Dedifferentiated amniotic fluid mesenchymal stem cell (primary cell): ENCODE results near the gene MRGPRD.

Experiments used
- DNase-seq: peaks from one replicate; pipeline ENCODE4 v3.0.0-alpha.2; 2016; ENCODE audit errors: extremely low spot score

The MRGPRD gene, protein sequence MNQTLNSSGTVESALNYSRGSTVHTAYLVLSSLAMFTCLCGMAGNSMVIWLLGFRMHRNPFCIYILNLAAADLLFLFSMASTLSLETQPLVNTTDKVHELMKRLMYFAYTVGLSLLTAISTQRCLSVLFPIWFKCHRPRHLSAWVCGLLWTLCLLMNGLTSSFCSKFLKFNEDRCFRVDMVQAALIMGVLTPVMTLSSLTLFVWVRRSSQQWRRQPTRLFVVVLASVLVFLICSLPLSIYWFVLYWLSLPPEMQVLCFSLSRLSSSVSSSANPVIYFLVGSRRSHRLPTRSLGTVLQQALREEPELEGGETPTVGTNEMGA

DNA sequence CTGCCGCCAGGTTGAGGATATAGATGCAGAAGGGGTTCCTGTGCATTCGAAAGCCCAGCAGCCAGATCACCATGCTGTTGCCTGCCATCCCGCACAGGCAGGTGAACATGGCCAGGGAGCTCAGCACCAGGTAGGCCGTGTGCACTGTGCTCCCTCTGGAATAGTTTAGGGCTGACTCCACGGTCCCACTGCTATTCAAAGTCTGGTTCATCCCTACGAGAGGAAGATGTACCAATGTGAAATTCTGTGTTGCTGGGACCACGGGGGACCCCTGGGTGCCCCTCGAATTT, at the start of gene MRGPRD:
Gene MRGPRD (minus strand): TSS at position 211 of the 290 bp plus-strand sequence. CDS start 0 bp downstream, at position 211.
- DNase-seq = no peak

DNA sequence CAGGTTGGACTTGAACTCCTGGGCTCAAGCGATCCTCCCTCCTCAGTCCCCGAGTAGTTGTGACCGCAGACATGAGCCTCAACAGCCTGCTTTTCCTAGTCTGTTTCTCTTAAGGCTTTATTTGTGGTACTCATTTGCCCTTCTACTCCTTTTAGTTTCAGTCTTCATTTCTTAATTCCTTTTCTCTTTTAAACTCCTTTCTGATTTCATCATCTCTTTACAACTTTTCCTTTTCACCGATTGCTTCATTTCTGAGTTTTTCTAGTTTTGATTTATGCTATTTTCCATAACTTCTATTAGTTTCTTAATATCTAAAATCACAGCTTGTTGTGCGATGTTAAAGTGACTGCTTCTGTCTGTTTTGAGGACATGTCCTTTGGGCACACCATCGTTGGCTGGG, 49.5 kb upstream of the MRGPRD start:
- no peak for DNase-seq

DNA sequence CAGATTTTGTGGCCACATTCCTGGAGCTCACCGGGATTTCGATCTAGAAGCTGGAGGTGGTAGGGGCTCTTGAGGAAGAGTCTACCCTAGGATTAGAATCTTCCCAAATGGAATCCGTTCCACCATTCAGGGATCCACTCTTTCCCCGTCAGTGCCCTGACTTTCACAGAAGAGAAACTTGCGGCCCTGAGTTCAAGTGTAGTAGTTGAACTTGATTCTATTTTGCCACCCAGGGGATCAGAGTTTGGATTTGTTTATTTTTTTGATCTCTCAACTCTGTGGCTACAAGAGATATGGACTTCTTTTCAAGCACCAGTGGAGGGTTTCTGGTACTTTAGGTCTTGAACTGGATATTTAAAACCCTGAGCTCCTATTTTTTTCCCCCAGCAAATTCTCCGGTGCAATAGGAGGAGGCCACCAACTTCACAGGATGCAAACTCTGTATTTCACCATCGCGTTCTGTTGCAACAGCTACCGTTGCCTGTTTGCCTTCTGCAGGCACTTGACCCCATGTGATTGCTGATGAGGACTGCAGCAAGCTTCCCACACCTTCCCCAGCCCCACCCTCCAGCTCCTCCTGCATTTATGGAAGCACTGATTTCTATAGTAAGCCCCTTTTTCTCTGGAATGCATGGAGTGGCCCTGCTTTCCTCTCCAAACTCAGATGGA, 47.1 kb upstream of the MRGPRD start:
- DNase-seq = no peak

DNA sequence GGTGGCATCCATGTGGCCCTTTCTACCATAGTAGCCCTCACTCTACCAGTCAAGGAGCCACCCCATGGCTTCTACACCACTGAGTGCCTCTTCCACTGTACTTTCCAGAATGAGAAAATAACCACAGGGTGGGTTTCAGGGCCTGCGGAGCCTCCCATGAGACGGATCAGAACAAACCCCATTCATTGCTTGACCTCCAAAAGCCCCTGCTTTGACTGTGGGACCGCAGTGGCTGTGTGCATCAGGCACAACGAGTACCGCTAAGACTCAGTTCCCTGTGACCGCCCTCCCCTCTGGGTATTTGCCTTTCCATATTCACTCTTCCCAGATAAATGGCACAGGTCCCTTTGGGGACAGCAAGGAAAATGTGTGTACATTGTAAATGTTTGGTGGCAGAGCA, 43.7 kb upstream of the MRGPRD start:
- no peak for DNase-seq

DNA sequence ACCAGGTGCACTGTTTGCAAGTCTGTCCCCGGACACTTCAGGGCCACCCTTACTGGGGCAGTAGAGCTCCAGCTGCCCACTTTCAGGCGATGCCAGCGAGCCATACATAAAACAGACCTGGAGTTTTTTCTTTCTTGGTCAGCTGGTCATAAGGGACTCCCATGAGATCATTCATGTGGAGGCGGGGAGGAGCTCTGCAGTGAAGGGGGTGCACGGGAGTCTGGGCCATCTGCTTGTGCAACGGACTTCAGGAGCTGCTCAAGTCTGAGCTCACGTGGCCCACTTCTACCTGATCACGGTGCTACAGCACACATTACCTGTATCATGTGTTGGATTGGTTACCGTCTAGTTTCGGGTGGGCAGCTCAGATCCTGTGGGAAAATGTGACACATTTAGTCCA, 41.5 kb upstream of the MRGPRD start:
- no peak for DNase-seq

DNA sequence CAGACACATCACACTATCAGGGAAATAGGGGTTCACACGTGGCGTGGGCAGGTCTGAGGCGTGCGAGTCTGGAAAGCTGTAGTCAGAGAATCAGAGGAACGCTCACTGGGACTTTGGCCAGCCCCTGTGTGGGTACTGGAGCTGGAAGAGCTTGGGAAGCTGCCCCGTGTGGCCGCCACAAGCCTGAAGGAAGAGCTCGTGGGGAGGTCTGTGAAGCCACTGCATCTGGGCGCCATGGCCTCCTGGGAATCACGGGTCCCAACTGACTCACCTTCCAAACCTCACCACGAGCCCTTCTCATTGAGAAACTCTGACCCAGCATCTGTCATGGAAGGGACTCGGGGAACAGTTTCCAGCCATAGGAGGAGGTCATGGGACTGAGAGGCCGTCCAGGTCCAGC, 38.1 kb upstream of the MRGPRD start:
- DNase-seq = no peak

DNA sequence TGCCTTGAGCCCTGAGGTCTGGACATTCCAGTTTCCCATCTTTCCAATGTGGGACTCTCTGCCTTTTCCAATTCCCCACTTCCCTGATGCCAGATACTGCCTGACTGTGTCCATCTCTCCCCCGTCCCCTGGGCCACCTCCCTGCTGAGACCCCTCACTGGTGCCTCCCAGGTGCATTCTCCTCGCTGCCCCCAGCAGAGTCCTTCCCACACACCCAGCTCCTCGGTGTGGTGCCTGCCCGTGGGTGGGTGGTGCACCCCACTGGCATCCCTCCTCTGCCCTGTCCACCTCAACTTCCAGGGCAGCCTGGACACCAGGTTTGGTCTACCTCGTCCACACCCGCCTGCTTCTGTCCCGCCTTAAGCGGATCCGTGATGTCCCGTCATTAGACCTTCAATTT, 37.2 kb upstream of the MRGPRD start:
- no peak for DNase-seq

DNA sequence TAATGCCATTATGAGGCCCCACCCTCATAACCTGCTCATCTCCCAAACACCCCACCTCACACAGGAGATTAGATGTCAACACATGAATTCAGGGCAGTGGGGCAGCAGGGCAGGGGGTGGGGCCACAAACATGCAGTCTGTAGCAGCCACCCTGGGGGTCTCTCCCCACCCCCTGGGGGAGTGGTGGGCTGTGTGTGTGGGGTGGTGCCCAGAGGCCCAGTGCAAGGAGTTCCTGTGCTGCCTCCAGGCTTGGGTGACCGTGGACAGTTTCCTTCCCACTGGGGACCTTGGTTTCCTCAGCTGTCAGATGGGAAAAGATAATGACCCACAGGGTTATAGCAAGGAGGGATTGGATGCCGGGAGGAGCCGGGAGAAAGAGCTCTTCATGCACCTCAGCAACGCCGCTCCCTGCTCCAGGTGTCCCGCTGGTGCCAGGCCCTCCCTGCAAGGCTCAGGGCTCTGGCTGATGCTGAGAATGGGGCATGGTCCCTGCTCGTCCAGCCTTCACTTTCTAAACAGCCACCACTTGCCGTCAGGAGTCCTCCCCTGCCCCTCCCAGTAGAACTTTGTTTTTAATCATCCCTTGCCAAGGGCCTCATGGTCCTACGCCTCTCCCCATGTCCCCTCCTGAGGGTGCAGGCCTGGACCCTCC, 34.2 kb upstream of the MRGPRD start:
- DNase-seq = no peak

DNA sequence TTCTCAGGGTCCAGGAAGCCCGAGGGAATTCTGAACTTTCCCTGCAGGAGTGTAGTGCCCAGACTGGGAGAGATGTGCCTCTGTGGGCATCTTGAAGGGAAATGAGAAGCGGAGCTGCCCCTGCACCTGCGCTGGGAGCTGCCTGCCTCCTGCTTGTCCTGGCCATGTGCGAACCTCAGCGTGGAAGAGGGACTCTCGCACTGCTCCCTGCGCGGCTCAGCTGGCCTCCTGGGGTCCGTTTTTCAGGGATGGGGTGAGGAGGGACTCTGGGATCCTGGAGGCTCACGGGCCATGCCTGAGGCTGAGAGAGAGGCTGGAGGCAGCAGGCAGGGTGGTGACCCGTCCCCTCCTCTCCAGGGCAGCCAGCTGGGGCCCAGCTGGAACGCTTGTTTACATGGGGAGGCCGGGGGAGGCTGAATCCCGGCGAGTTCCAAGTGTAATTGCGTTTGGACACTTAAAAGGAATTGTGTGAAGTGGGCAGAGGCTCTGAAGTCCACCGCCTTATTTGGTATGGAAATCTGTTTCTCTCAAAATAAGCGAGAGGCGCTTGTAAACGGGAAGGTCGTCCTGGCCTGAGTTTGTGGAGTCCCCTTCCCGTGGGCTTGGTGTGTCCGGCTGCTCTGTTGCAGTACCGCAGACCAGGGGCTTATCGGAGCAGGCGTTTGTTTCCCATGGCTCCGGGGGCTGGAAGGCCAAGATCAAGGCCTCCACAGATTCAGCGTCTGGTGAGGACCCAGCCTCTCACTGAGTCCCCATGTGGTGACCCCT, 33.5 kb upstream of the MRGPRD start:
- DNase-seq = no peak

DNA sequence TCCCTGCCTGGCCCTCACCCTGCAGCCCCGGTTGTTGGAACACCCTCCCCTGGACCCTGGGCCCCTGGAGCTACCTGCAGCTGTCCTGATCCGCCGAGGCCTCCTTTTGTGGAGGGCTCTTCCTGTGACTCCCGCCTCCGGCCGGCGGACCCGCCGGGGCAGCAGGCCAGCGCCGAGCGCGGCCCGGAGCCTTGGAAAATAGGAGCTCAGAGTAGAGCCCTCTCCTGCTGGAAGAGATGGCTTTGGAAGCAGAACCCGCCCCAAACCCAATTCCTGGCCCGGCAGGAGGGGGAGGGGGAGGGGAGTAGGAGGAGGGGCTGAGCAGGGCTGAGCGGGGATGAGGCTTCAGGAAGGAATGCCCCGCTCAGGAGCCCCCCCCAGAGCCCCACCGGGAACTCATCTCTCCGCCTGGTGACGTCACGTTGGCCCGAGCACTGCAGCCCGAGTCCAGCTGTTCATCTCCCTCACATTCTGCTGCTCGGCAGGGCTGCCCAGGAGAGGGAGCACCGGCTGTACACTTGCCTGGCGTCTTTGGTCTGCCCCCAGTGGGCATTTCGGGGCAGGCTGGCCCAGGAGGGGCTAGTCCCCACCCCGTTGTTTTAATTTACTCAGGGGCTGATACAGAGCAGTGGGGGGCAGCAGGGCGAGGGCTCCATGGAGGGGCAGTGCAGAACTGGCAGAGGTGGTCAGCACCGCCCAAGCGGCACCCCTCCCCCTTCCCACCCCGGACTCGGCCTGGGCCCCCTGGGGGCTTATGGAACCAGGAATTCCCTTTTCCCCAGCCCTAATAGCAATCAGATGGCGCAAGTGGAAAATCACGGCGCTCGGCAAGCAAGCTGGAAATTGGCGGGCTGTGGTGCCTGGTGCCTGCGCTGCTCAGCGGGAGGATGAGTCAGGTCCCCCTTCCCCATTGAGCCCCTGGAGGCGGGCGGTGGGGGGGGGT, 32.5 kb upstream of the MRGPRD start, which contains the start of gene MRGPRF:
Gene MRGPRF (minus strand): TSS at position 238 of the 943 bp plus-strand sequence. CDS start 3,345 bp downstream, outside the sequence.
- peak; percentile 92 for DNase-seq

DNA sequence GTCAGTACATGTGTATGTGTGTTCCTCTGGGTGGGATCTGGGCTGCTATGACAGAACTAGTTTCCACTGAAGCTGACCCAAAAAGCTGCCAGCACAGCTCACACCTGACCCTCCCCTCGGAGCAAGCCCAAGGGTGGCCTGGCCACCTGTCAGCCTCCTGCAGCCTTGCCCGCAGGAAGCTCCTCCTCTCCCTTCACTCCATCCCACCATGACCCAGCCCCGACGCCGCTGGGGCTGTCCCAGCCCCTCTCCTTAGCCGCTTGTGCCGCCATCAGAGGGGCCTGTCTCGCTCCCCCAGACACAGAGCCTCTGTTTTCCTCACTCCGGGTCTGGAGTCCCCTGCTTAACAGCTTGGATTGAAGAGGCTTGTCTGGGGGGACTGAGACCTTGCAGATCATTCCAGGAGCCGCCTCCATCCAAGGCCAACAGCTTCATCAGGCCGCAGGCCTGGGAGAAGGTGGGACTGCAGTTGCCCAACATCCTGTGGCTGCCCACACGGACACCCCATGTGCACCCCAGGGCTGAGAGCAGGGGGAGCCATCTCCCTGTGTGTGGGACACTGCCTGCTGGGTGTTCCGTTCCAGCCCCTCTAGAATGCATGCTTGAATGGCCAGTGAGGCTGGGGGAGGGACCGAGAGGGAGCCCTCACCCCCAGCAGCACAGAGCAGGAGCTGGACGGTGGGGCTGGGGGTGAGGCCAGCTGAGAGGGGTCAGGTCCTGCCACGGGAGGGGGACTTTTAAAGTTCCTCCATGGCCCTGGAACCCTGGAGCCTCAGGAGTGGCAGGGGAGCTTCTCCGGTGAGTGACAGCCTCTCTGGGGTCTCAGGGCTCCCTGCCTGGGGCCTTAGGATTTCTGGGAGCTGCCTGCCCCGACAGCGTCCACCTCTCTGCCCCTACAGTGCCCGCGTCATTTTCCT, 31.6 kb upstream of the MRGPRD start:
- DNase-seq = no peak

DNA sequence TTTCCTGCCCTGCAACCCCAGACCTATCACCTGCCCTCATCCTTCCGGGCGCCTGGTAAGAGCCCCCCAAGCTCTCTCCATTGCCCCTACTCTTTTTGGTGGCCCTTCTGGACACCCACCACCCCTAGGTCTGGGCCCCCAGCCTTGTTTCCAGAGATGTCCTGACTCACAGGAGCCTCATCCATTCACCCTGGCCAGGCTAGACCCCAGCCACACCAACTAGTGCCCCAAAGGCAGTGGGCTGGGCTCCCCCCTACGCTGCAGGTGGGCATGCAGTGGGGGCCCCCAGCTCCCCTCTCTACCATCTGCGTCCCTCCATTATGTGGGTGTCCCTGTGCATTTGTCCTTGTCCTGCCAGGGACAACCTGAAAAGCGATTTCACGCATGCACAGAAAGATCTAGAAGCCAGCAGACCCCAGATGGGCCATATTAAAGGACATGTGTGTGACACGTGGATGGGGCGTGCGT, 30.9 kb upstream of the MRGPRD start:
- no peak for DNase-seq

DNA sequence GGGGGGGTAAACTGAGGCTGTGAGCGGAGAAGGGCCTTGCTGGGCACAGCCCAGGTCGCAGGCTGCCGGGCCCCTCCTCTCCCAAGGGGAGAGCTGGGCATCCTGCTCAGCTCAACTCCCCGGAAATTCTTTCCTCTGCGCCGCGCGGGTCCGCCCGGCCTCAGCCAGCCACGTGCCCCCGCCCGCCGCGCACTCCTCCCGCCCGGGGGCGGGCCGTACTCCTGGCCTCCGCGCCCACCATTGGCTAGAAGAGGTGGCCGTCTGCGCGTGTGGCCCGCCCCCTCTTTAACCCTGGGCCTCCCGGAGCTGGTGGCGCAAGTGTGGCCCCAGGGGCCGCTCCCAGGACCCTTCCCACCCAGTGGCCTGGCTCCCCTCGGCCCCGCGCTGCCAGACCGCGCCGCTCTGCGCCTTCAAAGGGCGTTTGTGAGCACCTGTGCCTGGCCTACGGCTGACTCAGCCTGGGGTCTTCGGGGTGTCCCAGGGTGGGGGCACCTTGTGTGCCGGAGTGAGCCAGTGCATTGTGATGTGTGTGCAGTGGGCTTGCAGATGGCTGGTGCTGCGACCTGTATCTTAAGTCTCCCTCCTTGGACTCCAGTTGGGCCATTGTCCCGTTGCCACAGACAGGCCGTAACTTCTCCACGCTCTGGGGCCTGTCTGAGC, 30.3 kb upstream of the MRGPRD start:
- peak; percentile 85 for DNase-seq

DNA sequence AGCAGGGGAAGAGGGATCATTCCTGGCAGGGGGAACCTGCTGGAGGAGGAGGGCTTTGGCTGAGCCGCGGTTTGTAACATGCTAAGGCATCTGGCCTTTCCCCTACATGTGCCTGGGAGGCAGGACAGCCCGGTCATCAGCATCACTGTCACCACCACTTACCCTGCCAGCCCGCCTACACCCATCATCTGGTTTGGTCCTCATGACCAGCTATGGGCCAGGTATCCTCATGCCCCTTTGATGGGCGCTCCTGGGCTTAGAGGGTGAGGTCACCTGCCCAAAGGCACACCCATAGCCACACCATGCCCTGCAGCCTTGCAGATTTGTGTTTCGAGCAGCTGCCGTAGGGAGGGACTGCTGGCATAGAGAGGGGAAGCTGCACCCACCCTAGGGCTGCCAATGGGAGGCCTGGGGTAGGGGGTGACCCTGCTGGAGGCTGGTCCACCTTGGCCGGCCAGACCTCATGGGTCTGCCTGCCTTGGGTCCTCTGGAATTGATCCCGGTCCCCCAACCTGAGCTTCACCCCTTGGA, 29.6 kb upstream of the MRGPRD start:
- DNase-seq = no peak

DNA sequence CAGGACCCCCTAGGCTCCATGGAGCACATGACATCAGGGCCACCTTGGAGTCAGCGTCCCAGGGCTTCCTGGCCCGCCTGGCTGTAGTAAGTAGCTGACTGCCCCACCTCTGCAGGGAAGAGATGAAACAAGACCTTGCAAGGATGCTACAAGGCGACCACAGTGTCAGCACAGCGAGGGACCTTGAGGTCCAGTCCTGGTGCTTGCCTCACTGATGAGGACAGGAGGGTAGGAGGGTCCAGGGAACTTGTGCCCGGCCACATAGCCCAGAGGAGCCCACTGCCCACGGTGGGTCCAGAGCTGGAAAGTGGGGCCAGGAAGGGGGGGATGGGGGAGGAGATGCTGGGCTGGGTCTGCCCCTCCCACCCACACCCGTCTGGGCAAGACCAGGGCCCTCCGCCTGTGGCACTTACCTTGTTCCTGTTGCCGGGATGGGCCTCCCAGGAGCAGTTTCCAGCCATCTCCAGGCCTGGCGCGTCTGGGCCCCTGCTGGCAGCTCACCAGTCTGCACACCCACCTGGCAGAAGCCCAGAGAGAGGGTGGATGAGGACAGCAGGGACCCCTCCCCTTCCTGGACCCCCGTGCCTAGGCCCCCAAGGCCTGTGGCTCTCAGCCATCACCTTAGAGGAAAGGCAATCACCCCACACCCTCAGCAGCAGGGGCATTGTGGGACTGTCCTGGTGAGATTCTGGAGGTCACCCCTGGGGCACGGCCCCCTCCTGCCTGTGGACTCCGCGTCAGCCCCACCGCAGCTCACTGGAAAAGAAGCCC, 28.8 kb upstream of the MRGPRD start:
- DNase-seq = no peak

DNA sequence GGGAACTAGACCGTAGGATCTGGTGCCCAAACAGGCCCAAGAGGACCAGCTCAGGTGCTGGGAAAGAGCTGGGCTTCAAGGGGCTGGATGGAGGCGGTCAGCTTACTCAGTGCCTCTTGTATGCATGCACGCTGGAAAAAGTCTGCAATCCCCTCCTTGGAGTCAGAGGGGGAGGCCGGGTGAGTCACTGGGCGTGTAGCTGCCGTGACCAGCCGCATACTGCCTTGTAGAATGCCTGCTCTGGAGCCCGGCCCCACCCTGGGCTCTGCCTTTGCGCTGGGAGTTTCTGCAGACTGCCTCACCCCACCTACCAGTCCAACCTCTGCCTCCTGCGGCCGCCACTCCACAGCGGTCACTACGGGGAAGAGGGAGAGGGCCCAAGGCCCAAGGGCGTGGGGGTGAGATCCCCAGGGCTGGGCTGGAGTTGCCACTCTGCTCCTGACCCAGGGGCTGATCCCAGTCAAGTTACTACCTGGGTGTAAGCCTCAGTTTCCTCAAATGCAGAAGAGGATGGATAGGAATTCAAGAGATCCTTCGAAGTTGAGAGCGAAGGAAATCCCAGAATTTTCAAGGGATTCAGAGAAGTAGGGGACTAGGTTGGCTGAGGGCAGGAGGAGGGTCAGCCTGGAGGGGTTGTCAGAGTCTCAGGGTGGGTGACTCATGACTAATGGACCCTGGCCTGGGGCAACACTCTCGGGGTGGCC, 28.1 kb upstream of the MRGPRD start:
- DNase-seq = peak; percentile 97

DNA sequence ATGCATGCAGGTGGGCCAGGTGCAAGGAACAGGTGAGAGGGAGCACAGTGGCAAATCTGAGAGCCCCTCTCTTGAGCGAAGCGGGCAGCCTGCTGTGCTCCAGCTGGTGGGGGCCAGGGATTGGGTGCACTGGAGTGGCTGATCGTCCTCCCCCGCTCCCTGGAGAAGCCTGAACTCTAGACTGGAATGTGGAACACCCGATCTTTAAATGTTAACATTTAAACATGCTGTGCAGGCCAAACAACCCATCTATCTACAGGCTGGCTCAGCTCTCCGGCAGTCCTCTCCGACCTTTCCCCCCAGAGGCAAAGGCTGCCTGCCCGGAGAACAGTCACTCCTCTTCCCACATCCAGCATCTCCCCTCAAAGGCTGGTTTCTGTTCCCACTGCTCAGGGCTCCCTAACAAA, 27.2 kb upstream of the MRGPRD start:
- DNase-seq = no peak

DNA sequence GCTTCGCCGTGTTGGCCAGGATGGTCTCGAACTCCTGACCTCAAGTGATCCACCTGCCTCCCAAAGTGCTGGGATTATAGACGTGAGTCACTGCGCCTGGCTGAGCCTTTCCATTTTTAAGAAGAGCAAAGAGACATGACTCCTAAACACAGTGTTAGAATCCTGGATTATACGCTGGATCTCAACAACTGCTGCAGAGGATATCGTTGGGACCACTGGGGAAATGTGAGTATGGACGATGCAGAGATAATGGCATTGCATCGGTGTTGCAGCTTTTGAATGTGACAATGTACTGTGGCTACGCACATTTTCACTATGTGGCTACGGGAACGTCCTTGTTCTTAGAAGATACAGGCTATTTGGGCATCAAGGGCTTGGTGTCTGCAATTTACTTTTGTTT, 26.0 kb upstream of the MRGPRD start:
- DNase-seq = no peak
